Common myeloid progenitor, CD34-positive (primary cell): Measurements from ENCODE around the gene NOS1AP.
A peak's percentile ranks its signal among the peaks of the same experiment; 100 is the strongest.

Source experiments
- CTCF ChIA-PET: fragments of 350-600 bp; sonication (Branson Sonifier 250); formaldehyde crosslinking; loops from one replicate; lab custom pipeline; 2021; ENCODE audit warnings: antibody characterized with exemption; lab: Charles Lee
- POLR2A ChIA-PET: fragments of 350-600 bp; sonication (Branson Sonifier 250); formaldehyde crosslinking; loops from one replicate; lab custom pipeline; 2021; ENCODE audit warnings: antibody characterized with exemption; lab: Charles Lee
- DNase-seq, 3 donors: peaks; one replicate each; pipeline versions ENCODE4 v3.0.0 to v3.0.0-alpha.2; 2013
- H3K27ac ChIP-seq, 2 experiments: 1 replicate in 1 of 2; 2 replicates in 1 of 2; pipeline ENCODE4 v1.7.0; 2013; ENCODE audit warnings: inconsistent platforms in 2 of 2, low read length in 2 of 2, mild to moderate bottlenecking in 2 of 2, low read depth in 1 of 2, moderate library complexity in 1 of 2; ENCODE audit not compliant: severe bottlenecking in 2 of 2, insufficient read depth in 1 of 2, poor library complexity in 1 of 2
- H3K27me3 ChIP-seq, 5 experiments: replicated peaks in 2 of 5; 1 replicate in 3 of 5; 2 replicates in 2 of 5; pipeline versions ENCODE4 v1.6.1 to v1.7.0; 2013; ENCODE audit warnings: low read length in 4 of 5, mild to moderate bottlenecking in 2 of 5, moderate library complexity in 2 of 5, inconsistent platforms in 1 of 5; ENCODE audit not compliant: insufficient read depth in 5 of 5, control insufficient read depth in 4 of 5
- H3K36me3 ChIP-seq, 4 experiments: 1 replicate in 2 of 4; 2 replicates in 2 of 4; pipeline versions ENCODE4 v1.6.1 to v1.7.0; 2013; ENCODE audit warnings: low read length in 3 of 4, control low read depth in 1 of 4, mild to moderate bottlenecking in 1 of 4; ENCODE audit not compliant: control insufficient read depth in 4 of 4, insufficient read depth in 4 of 4
- H3K4me1 ChIP-seq, 4 experiments: 1 replicate in 3 of 4; 2 replicates in 1 of 4; pipeline versions ENCODE4 v1.6.1 to v1.7.1; 2013; ENCODE audit warnings: low read length in 3 of 4, mild to moderate bottlenecking in 3 of 4, control low read depth in 1 of 4, inconsistent platforms in 1 of 4, moderate library complexity in 1 of 4; ENCODE audit not compliant: control insufficient read depth in 4 of 4, insufficient read depth in 4 of 4; ENCODE audit errors: control extremely low read depth in 1 of 4
- H3K4me3 ChIP-seq, 7 experiments: 1 replicate in 4 of 7; 2 replicates in 3 of 7; pipeline versions ENCODE4 v1.5.1 to v1.7.0; 2013; ENCODE audit warnings: mild to moderate bottlenecking in 7 of 7, low read length in 6 of 7, moderate library complexity in 6 of 7, inconsistent platforms in 2 of 7, low read depth in 2 of 7, control low read depth in 1 of 7; ENCODE audit not compliant: insufficient read depth in 4 of 7, control insufficient read depth in 1 of 7; ENCODE audit errors: extremely low read depth in 1 of 7
- H3K9me3 ChIP-seq, 5 experiments: 1 replicate in 4 of 5; 2 replicates in 1 of 5; pipeline versions ENCODE4 v1.6.1 to v1.7.1; 2013; ENCODE audit warnings: low read length in 4 of 5, mild to moderate bottlenecking in 2 of 5, inconsistent platforms in 1 of 5, low read depth in 1 of 5, moderate library complexity in 1 of 5; ENCODE audit not compliant: control insufficient read depth in 4 of 5, insufficient read depth in 2 of 5; ENCODE audit errors: control extremely low read depth in 1 of 5
- WGBS: methylation state at CpG from one replicate; pipeline ENCODE4 v1.1.5; 2013; ENCODE audit not compliant: insufficient coverage; 5-methylcytosine and 5-hydroxymethylcytosine counted together

NOS1AP gene

GRCh38 chr1:162367772-162368171 is 298.3 kb downstream of the NOS1AP start:
- peaks cover 0 to 11% (median 7%) of the 10 kb centered on the region in 4 experiments for H3K4me1 ChIP-seq
- ChIA-PET POLR2A (no interaction called here), CTCF (interaction anchor here (1.8 kb wide), 2 partner anchors 12 to 30 kb away, joined by 4 to 6 read pairs; no protein-coding TSS in a partner anchor)
- H3K4me3 ChIP-seq = no peak overlapping the region
- H3K9me3 ChIP-seq = no peaks in the 10 kb centered on the region
- no peak overlapping the region for H3K27ac ChIP-seq
- no peak for DNase-seq
- no peaks in the 10 kb centered on the region for H3K36me3 ChIP-seq
- 98% methylated on average over 8 of the region's 10 CpGs for WGBS
- H3K27me3 ChIP-seq = no peaks in the 10 kb centered on the region

GRCh38 chr1:162368451-162368850 is 299.0 kb downstream of the NOS1AP start:
- no peak for DNase-seq
- no peak overlapping the region for H3K4me3 ChIP-seq
- H3K27me3 ChIP-seq = no peaks in the 10 kb centered on the region
- CTCF ChIA-PET = interaction anchor here (1.2 to 1.8 kb wide), 4 partner anchors 8 to 29 kb away, joined by 3 to 6 read pairs (median 4); no protein-coding TSS in a partner anchor
- H3K27ac ChIP-seq = no peak overlapping the region
- POLR2A ChIA-PET = no interaction called here
- 96% methylated on average over 3 of the region's 4 CpGs for WGBS
- no peaks in the 10 kb centered on the region for H3K9me3 ChIP-seq
- H3K4me1 ChIP-seq = peaks cover 0 to 17% (median 10%) of the 10 kb centered on the region in 4 experiments
- H3K36me3 ChIP-seq = no peaks in the 10 kb centered on the region

DNA sequence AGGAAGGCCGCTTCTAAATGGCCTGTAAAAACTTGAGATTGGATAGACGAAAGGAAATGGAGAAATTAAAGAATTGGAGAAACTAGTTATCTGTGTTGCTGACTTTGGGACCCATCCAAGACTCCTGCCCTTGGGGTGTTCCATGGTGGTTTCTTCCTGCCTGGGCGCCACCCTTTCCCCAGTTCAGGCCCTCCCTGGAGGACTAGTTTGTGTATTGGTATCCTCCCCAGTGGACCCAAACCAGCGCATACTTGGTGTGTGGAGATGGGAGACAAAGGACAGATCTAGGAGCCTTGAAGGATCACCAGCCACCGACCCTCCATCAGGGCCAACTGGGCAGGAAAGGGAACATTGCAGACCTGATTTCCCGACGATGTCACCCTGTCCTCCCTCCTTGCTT is 300.1 kb downstream of the NOS1AP start:
- DNase-seq = no peak
- Histone ChIP-seq H3K4me3 (no peak overlapping the region), H3K4me1 (peaks cover 0 to 17% (median 10%) of the 10 kb centered on the region in 4 experiments), H3K27me3 (no peaks in the 10 kb centered on the region), H3K36me3 (no peaks in the 10 kb centered on the region), H3K9me3 (no peaks in the 10 kb centered on the region), H3K27ac (no peak overlapping the region)
- ChIA-PET CTCF (interaction anchor here (1.3 to 1.8 kb wide), 3 partner anchors 10 to 28 kb away, joined by 3 to 6 read pairs (median 4); no protein-coding TSS in a partner anchor), POLR2A (no interaction called here)
- 97% methylated on average over 5 of the region's 7 CpGs for WGBS

DNA sequence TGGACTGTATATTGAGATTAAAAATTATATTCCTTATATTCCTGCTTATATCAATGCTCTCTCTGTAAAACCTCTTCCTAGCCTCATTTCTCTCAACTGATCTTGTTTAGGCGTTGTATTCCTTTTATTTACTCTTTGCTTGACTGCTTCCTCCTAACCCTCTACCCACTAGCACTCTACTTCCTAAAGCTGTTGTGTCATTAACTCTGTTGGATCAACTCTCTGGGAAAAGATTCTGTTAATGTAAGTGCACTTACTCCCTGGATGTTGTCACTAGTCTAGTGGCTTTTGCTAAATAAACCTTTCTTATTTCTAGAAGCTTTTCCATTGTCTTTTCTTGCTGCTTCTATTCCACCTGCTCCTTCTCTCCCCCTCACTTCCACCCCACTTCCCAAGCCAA is 300.7 kb downstream of the NOS1AP start:
- peaks cover 0 to 17% (median 10%) of the 10 kb centered on the region in 4 experiments for H3K4me1 ChIP-seq

GRCh38 chr1:162370721-162371120 is 301.2 kb downstream of the NOS1AP start:
- Histone ChIP-seq H3K36me3 (no peaks in the 10 kb centered on the region), H3K4me3 (no peak overlapping the region), H3K9me3 (no peaks in the 10 kb centered on the region), H3K27me3 (no peaks in the 10 kb centered on the region), H3K4me1 (peaks cover 0 to 17% (median 10%) of the 10 kb centered on the region in 4 experiments), H3K27ac (no peak overlapping the region)
- ChIA-PET POLR2A (no interaction called here), CTCF (interaction anchor here (2.2 to 2.3 kb wide), 2 partner anchors 10 to 14 kb away, joined by 6 to 9 read pairs; no protein-coding TSS in a partner anchor)
- DNase-seq = no peak
- WGBS = 100% methylated on average over 3 of the region's 3 CpGs

More for the DNA sequence above, 300.7 kb downstream of the NOS1AP start:
- Histone ChIP-seq H3K27ac (no peak overlapping the region), H3K36me3 (no peaks in the 10 kb centered on the region), H3K27me3 (no peaks in the 10 kb centered on the region), H3K4me3 (no peak overlapping the region), H3K9me3 (no peaks in the 10 kb centered on the region)
- no peak for DNase-seq
- WGBS = 100% methylated on average over 1 of the region's 1 CpG
- ChIA-PET CTCF (no interaction called here), POLR2A (no interaction called here)

GRCh38 chr1:162371611-162372010 is 302.1 kb downstream of the NOS1AP start:
- Histone ChIP-seq H3K27ac (no peak overlapping the region), H3K4me3 (no peak overlapping the region), H3K36me3 (no peaks in the 10 kb centered on the region), H3K27me3 (no peaks in the 10 kb centered on the region), H3K9me3 (no peaks in the 10 kb centered on the region), H3K4me1 (peaks cover 0 to 17% (median 10%) of the 10 kb centered on the region in 4 experiments)
- ChIA-PET CTCF (interaction anchor here (1.0 to 3.0 kb wide), 7 partner anchors 9 to 334 kb away, joined by 3 to 12 read pairs (median 6); no protein-coding TSS in a partner anchor), POLR2A (no interaction called here)
- no peak for DNase-seq
- 93% methylated on average over 3 of the region's 6 CpGs for WGBS

DNA sequence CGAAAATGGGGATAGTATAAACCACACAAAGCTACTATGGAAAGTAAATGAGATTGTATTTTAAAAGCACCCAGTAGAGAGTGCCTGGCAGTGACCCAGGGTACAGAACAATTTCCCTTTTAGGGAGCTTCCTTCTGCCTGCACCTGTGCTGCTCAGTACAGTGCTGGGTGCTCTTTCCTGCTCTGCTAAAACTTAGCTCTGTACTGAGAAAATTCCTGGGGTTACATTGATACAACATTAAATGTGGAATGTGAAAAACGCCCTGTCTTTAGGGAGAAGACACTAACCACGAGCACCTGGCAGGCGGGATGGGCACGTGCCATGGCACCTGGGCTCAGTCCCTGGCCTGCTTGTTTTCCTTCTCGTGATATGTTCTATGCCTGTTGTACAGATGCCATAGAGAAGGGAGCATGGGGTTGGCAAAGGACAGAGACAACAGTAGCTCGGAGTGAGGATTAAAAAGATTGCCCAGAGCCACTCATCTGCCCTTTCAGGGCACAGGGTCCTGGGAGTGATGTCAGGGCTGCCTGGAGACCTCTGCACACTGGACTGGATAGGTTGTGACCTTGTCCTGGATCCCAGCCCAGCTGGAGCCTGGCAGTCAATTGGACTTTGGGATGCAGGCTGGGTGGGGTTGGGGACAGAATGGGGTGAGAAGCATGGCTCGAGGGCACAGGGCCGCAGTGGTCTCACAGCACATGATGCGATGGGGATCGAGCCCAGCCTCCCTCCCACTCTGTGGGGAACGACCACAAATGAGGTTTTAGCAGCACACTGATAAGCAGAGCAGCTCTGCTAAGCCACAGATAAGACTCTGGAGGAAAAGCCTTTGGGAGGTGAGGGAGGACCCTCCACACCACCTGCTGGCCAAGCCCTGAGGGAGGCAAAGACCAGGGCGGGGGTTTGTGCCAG is 302.9 kb downstream of the NOS1AP start:
- CTCF ChIA-PET = interaction anchor here (0.7 to 3.0 kb wide), 11 partner anchors 8 to 335 kb away, joined by 3 to 12 read pairs (median 3); no protein-coding TSS in a partner anchor
- Histone ChIP-seq H3K27me3 (no peaks in the 10 kb centered on the region), H3K4me3 (no peak overlapping the region), H3K36me3 (no peaks in the 10 kb centered on the region), H3K9me3 (no peaks in the 10 kb centered on the region), H3K4me1 (peaks cover 0 to 17% (median 10%) of the 10 kb centered on the region in 4 experiments), H3K27ac (no peak overlapping the region)
- POLR2A ChIA-PET = no interaction called here
- peak; percentile 80 to 89 (median 83) for DNase-seq
- 35% methylated on average over 13 of the region's 13 CpGs for WGBS
